ENCODE results near the gene USO1. TPM values are rescaled to one million over a fixed set of nuclear protein-coding genes. Genes with fewer than 3 reads are reported as not detected.

The USO1 gene
- total and polyA plus RNA-seq, 2 of the 13 experiments (the other 11 are each of a cell fraction or from before 2014, with no cell fraction given): 52.2 to 87.7 TPM

- no peak for TF ChIP-seq ZNF737 (CRISPR knock-in tag; IDR thresholded peaks at IDR 0.05; ENCODE audit: borderline replicate concordance)
- TF ChIP-seq HES4 (CRISPR knock-in tag; IDR thresholded peaks at IDR 0.05; ENCODE audit: borderline replicate concordance): no peak
These were observed 93.5 kb downstream of the USO1 start (continued) for GRCh38 chr4:75817901-75818300.

GRCh38 chr4:75819121-75819520 lies 94.7 kb downstream of the USO1 start:
- no peak for DNase-seq (ENCODE audit: low spot score)
- no peak overlapping the region for H2AFZ ChIP-seq (ENCODE audit: low read length)
- BruUV-seq (replicated peaks): no TSS peak
- no peaks in the 10 kb centered on the region for H3K9me3 ChIP-seq (ENCODE audit: low read length)
- H3K4me2 ChIP-seq (ENCODE audit: low read depth, low read length): no peak overlapping the region
- H3K4me3 ChIP-seq (replicated peaks in 1 of 3; ENCODE audit: insufficient read depth in 1 of 3, low read depth in 2 of 3, low read length in 3 of 3): no peak overlapping the region
- intact Hi-C loops (cut with micrococcal nuclease; ENCODE audit: unreplicated experiment) (no loop called here), in situ Hi-C loops (cut with HindIII; ENCODE audit: extremely low pct_ligation_motif_present, low pct_unique_long_range_greater_than_20kb) (no loop called here)
- H3K27me3 ChIP-seq (ENCODE audit: control insufficient read depth in 1 of 2, insufficient read depth in 2 of 2, low read length in 2 of 2): no peaks in the 10 kb centered on the region
- H3K27ac ChIP-seq (ENCODE audit: extremely low read length, insufficient read depth, low read length): no peak overlapping the region
- peaks cover 17% of the 10 kb centered on the region for H3K4me1 ChIP-seq (ENCODE audit: insufficient read depth, low read length)
- WGBS (ENCODE audit: low lambda C conversion rate): 86% methylated on average over 4 of the region's 4 CpGs
- TF ChIP-seq ZNF770 (CRISPR knock-in tag; IDR thresholded peaks at IDR 0.05) (peak; percentile 58), ZNF337 (CRISPR knock-in tag; IDR thresholded peaks at IDR 0.05; ENCODE audit: borderline replicate concordance, low read depth) (no peak), NFKBIZ (CRISPR knock-in tag; IDR thresholded peaks at IDR 0.05) (no peak), ZBTB33 (CRISPR knock-in tag; IDR thresholded peaks at IDR 0.05) (0 out of 2 replicates have a peak, but pooled peaks have one; percentile 16), ZSCAN30 (CRISPR knock-in tag; IDR thresholded peaks at IDR 0.05) (no peak), TFAP4 (IDR thresholded peaks at IDR 0.05; ENCODE audit: borderline replicate concordance, low read depth) (0 out of 2 replicates have a peak, but pooled peaks have one; percentile 21), ZNF800 (CRISPR knock-in tag; IDR thresholded peaks at IDR 0.05) (no peak), SALL2 (CRISPR knock-in tag; IDR thresholded peaks at IDR 0.05) (no peak), HBP1 (CRISPR knock-in tag; IDR thresholded peaks at IDR 0.05; ENCODE audit: low read depth) (no peak)
- ChIA-PET CTCF (ENCODE audit: low intra/inter-chr PET ratio, low total read pairs) (no interaction called here), POLR2A (no interaction called here)
- no peaks in the 10 kb centered on the region; a peak in 1 of 5 replicates for H3K36me3 ChIP-seq (replicated peaks in 1 of 2; ENCODE audit: control insufficient read depth in 1 of 2, insufficient read depth in 2 of 2, low read length in 2 of 2)
- no peak for FAIRE-seq
- no peak overlapping the region for H3K9ac ChIP-seq (ENCODE audit: insufficient read depth, low read depth, low read length)
- no peaks in the 10 kb centered on the region for H3K79me2 ChIP-seq (ENCODE audit: insufficient read depth, low read length)
- no peak for ATAC-seq
- H4K20me1 ChIP-seq (ENCODE audit: insufficient read depth, low read length): no peaks in the 10 kb centered on the region
